Osteocyte (in vitro differentiated cells): ENCODE measurements around the gene MED4. TPM values are rescaled to one million over a fixed set of nuclear protein-coding genes. Genes with fewer than 3 reads are reported as not detected.
A peak's percentile ranks its signal among the peaks of the same experiment; 100 is the strongest.

Source experiments
- DNase-seq: peaks from one replicate; pipeline ENCODE4 v3.0.0; 2021; ENCODE audit warnings: mixed read lengths; ENCODE audit not compliant: unreplicated experiment; ENCODE audit errors: extremely low spot score
- H3K27ac Mint-ChIP-seq: one replicate; pipeline ENCODE4 v1.8.0; 2021; ENCODE audit warnings: mild to moderate bottlenecking, mixed read lengths; ENCODE audit not compliant: unreplicated experiment
- H3K27me3 Mint-ChIP-seq: one replicate; pipeline ENCODE4 v1.8.0; 2021; ENCODE audit warnings: mixed read lengths; ENCODE audit not compliant: unreplicated experiment
- H3K36me3 Mint-ChIP-seq: one replicate; pipeline ENCODE4 v1.8.0; 2021; ENCODE audit warnings: mixed read lengths; ENCODE audit not compliant: unreplicated experiment
- H3K4me1 Mint-ChIP-seq: one replicate; pipeline ENCODE4 v1.8.0; 2021; ENCODE audit warnings: mixed read lengths; ENCODE audit not compliant: unreplicated experiment
- H3K4me3 Mint-ChIP-seq: one replicate; pipeline ENCODE4 v1.8.0; 2021; ENCODE audit warnings: mild to moderate bottlenecking, moderate library complexity, mixed read lengths; ENCODE audit not compliant: unreplicated experiment
- H3K9me3 Mint-ChIP-seq: one replicate; pipeline ENCODE4 v1.8.0; 2021; ENCODE audit warnings: mixed read lengths; ENCODE audit not compliant: unreplicated experiment
- CTCF ChIP-seq: fragments of 200-600 bp; sonication (generic); IDR thresholded peaks from 2 replicates; pipeline ENCODE4 v1.5.0; 2021; ENCODE audit warnings: antibody characterized with exemption, mild to moderate bottlenecking, moderate library complexity
- total RNA-seq: library from RNA; stranded (reverse); gene quantifications from 2 replicates; pipeline ENCODE4 v1.2.1, GENCODE V29; 2021

Gene MED4
- total RNA-seq, 1 donor from 2014 or later, result 44.2 TPM

DNA sequence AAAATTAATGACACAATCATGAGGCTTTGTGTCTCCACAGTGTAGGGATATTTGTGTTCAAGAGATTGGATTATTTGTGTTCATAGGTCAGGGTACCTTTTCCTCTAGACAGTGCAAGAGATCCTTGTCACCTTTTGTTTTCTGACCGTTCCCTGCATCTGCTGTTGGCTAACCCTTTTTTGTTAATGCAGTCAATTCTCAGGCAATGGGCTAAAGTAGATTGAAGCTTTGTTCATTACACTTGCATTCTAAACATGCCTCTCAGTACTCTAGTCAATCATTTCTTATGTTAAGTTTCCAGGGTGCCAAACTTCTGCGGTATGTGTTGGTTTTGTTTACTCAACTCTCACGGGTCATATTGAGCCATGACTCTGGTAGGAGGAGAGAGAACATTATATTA lies 1.8 kb upstream of the MED4 start:
- no peak for TF ChIP-seq CTCF
- no peak overlapping the region for H3K27ac Mint-ChIP-seq
- peaks cover 26% of the 10 kb centered on the region for H3K4me1 Mint-ChIP-seq
- no peaks in the 10 kb centered on the region for H3K36me3 Mint-ChIP-seq
- H3K27me3 Mint-ChIP-seq, result peaks cover 18% of the 10 kb centered on the region
- DNase-seq, result no peak
- no peak overlapping the region for H3K4me3 Mint-ChIP-seq
- H3K9me3 Mint-ChIP-seq, result peaks cover 3% of the 10 kb centered on the region

- Mint-ChIP-seq H3K27ac (peak overlapping the region; percentile 92), H3K27me3 (peaks cover 9% of the 10 kb centered on the region), H3K9me3 (peaks cover 3% of the 10 kb centered on the region), H3K36me3 (no peaks in the 10 kb centered on the region), H3K4me3 (peak overlapping the region; percentile 95), H3K4me1 (peaks cover 31% of the 10 kb centered on the region)
- DNase-seq, result no peak
- no peak for TF ChIP-seq CTCF
These were observed 512 bp downstream of the MED4 start for GRCh38 chr13:48094404-48094780.

GRCh38 chr13:48093588-48093987 lies 1.3 kb downstream of the MED4 start:
- no peaks in the 10 kb centered on the region for H3K36me3 Mint-ChIP-seq
- H3K4me3 Mint-ChIP-seq, result peak overlapping the region; percentile 95
- no peak for TF ChIP-seq CTCF
- peaks cover 3% of the 10 kb centered on the region for H3K9me3 Mint-ChIP-seq
- H3K27me3 Mint-ChIP-seq, result peaks cover 1% of the 10 kb centered on the region
- peaks cover 34% of the 10 kb centered on the region for H3K4me1 Mint-ChIP-seq
- peak overlapping the region; percentile 92 for H3K27ac Mint-ChIP-seq
- no peak for DNase-seq

- no peak overlapping the region for H3K27ac Mint-ChIP-seq
- H3K4me3 Mint-ChIP-seq, result no peak overlapping the region
- no peaks in the 10 kb centered on the region for H3K27me3 Mint-ChIP-seq
These were observed 8.6 kb downstream of the MED4 start for GRCh38 chr13:48086272-48086671.

GRCh38 chr13:48081739-48082138 lies 13.2 kb downstream of the MED4 start:
- DNase-seq, result no peak
- TF ChIP-seq CTCF, result no peak
- peaks cover 45% of the 10 kb centered on the region for H3K36me3 Mint-ChIP-seq
- no peaks in the 10 kb centered on the region for H3K27me3 Mint-ChIP-seq
- no peak overlapping the region for H3K27ac Mint-ChIP-seq
- no peak overlapping the region for H3K4me3 Mint-ChIP-seq
- no peaks in the 10 kb centered on the region for H3K4me1 Mint-ChIP-seq
- H3K9me3 Mint-ChIP-seq, result no peaks in the 10 kb centered on the region

More at GRCh38 chr13:48086272-48086671, 8.6 kb downstream of the MED4 start:
- DNase-seq, result no peak
- no peak for TF ChIP-seq CTCF
- H3K36me3 Mint-ChIP-seq, result peaks cover 26% of the 10 kb centered on the region
- no peaks in the 10 kb centered on the region for H3K9me3 Mint-ChIP-seq
- peaks cover 4% of the 10 kb centered on the region for H3K4me1 Mint-ChIP-seq
